ENCODE data around the gene TRNAU1AP. TPM values are rescaled to one million over a fixed set of nuclear protein-coding genes. Genes with fewer than 3 reads are reported as not detected.
A peak's percentile ranks its signal among the peaks of the same experiment; 100 is the strongest.

Gene TRNAU1AP
- 18.3 TPM for polyA plus RNA-seq (2013, experiment 1 of 2)
- 16.2 TPM for polyA plus RNA-seq (2013, experiment 2 of 2)

DNA sequence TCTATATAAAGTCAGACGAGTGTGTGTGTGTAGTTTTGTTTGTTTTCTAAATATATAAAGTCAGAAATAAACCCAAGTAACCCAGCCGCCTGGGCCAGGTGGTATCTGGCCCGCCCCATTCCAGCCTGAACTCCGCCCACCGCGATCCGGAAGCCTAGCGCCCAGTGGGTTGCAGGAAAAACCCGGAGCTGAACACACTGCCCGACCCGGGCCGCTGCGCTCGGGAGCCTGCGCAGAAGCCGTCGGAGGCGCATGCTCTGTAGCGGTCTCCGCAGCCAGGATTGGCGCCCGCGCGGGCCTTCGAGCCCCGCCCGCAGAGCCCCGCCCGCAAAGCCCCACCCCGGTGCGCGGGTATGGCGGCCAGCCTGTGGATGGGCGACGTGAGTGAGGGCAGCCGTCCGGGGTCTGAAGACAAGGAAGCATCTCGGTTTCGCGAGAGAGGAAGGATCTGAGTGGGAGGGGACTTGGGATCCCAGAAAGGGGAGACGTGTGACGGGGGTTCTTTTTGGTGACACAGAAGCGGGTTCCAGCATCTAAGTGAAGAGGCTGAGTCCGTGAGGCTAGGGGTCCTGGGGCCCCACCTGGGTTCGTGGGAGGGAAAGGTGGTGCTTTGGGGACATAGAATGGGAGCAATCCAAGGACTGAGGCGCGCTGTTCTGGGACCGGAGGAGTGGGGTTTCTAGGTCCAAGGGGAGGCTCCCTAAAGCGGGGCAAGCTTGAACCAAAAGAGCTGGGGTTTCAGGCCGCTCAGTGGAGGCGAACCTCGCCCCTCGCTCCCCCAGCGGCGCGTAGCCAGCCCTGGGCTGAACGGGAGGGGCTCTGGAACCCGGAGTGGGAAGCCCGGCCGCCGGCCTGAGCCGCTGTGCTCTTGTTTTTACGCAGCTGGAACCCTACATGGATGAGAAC, at the start of gene TRNAU1AP:
Gene TRNAU1AP (plus strand): TSS at position 328 of the 906 bp plus-strand sequence. CDS start 26 bp downstream, at position 354.
- peak within 1 kb of the TSS in 1 of 2 experiments; percentile 50 for H3K23ac ChIP-seq (ENCODE audit: low read length in 2 of 2)
- H2BK120ac ChIP-seq (ENCODE audit: low read depth, low read length), result peak within 1 kb of the TSS; percentile 73
- H3K4me2 ChIP-seq (ENCODE audit: low read length, poor library complexity, severe bottlenecking), result peak within 1 kb of the TSS; percentile 80
- H3K4me1 ChIP-seq (ENCODE audit: control insufficient read depth, insufficient read depth, low read depth, low read length), result peaks cover 5% of the 10 kb centered on the region
- peak within 1 kb of the TSS; percentile 75 for H4K91ac ChIP-seq (ENCODE audit: low read length)
- H3K79me1 ChIP-seq (replicated peaks; ENCODE audit: low read length, poor library complexity, severe bottlenecking), result peaks cover 2% of the 10 kb centered on the region
- peak within 1 kb of the TSS; percentile 37 to 85 for H3K4ac ChIP-seq (ENCODE audit: low read depth in 1 of 2, low read length in 2 of 2)
- peak within 1 kb of the TSS; percentile 82 for H4K8ac ChIP-seq (ENCODE audit: low read length)
- no peaks in the 10 kb centered on the region for H3K27me3 ChIP-seq (ENCODE audit: control insufficient read depth in 1 of 2, insufficient read depth in 1 of 2, low read length in 2 of 2)
- peaks cover 12 to 18% of the 10 kb centered on the region in 2 experiments for H3K36me3 ChIP-seq (ENCODE audit: control insufficient read depth in 1 of 2, insufficient read depth in 2 of 2, low read depth in 1 of 2, low read length in 2 of 2)
- peak within 1 kb of the TSS; percentile 31 for H2BK5ac ChIP-seq (ENCODE audit: low read depth, low read length, poor library complexity, severe bottlenecking)
- H2BK15ac ChIP-seq (ENCODE audit: low read depth, poor library complexity, severe bottlenecking), result peak within 1 kb of the TSS; percentile 83
- DNase-seq, result peak; percentile 95
- H3K18ac ChIP-seq (ENCODE audit: low read depth in 1 of 2, low read length in 2 of 2), result peak within 1 kb of the TSS; percentile 83 to 91
- H3K27ac ChIP-seq (ENCODE audit: low read length, poor library complexity, severe bottlenecking), result peak within 1 kb of the TSS; percentile 37
- H2AFZ ChIP-seq (ENCODE audit: low read depth, low read length), result peak within 1 kb of the TSS; percentile 86
- no peak within 1 kb of the TSS for H2AK5ac ChIP-seq (ENCODE audit: low read length, severe bottlenecking)
- WGBS, result under 1% methylated on average over 62 of the region's 63 CpGs
- peak within 1 kb of the TSS; percentile 76 to 100 for H3K4me3 ChIP-seq (ENCODE audit: insufficient read depth in 1 of 2, low read depth in 1 of 2, low read length in 2 of 2)
- H3K9ac ChIP-seq (ENCODE audit: low read length), result peak within 1 kb of the TSS; percentile 99
- H3K14ac ChIP-seq (ENCODE audit: low read length in 2 of 2), result peak within 1 kb of the TSS in 1 of 2 experiments; percentile 79
- no peaks in the 10 kb centered on the region for H3K9me3 ChIP-seq (ENCODE audit: control insufficient read depth, low read length)
- H2BK12ac ChIP-seq (ENCODE audit: low read length in 2 of 2), result peak within 1 kb of the TSS; percentile 15 to 54

- Histone ChIP-seq H3K23ac (ENCODE audit: low read length in 2 of 2) (no peak overlapping the region), H3K9me3 (ENCODE audit: control insufficient read depth, low read length) (no peaks in the 10 kb centered on the region), H2AFZ (ENCODE audit: low read depth, low read length) (no peak overlapping the region), H3K9ac (ENCODE audit: low read length) (no peak overlapping the region), H2BK5ac (ENCODE audit: low read depth, low read length, poor library complexity, severe bottlenecking) (no peak overlapping the region), H3K79me1 (replicated peaks; ENCODE audit: low read length, poor library complexity, severe bottlenecking) (peaks cover 3% of the 10 kb centered on the region), H3K4ac (ENCODE audit: low read depth in 1 of 2, low read length in 2 of 2) (no peak overlapping the region), H2BK15ac (ENCODE audit: low read depth, poor library complexity, severe bottlenecking) (no peak overlapping the region), H2BK12ac (ENCODE audit: low read length in 2 of 2) (no peak overlapping the region), H4K8ac (ENCODE audit: low read length) (no peak overlapping the region), H3K14ac (ENCODE audit: low read length in 2 of 2) (no peak overlapping the region), H3K27me3 (ENCODE audit: control insufficient read depth in 1 of 2, insufficient read depth in 1 of 2, low read length in 2 of 2) (no peaks in the 10 kb centered on the region), H3K36me3 (ENCODE audit: control insufficient read depth in 1 of 2, insufficient read depth in 2 of 2, low read depth in 1 of 2, low read length in 2 of 2) (peaks cover 12 to 20% of the 10 kb centered on the region in 2 experiments), H2BK120ac (ENCODE audit: low read depth, low read length) (no peak overlapping the region), H3K27ac (ENCODE audit: low read length, poor library complexity, severe bottlenecking) (no peak overlapping the region), H4K91ac (ENCODE audit: low read length) (no peak overlapping the region), H3K4me2 (ENCODE audit: low read length, poor library complexity, severe bottlenecking) (no peak overlapping the region), H2AK5ac (ENCODE audit: low read length, severe bottlenecking) (no peak overlapping the region), H3K4me3 (ENCODE audit: insufficient read depth in 1 of 2, low read depth in 1 of 2, low read length in 2 of 2) (no peak overlapping the region), H3K18ac (ENCODE audit: low read depth in 1 of 2, low read length in 2 of 2) (no peak overlapping the region), H3K4me1 (ENCODE audit: control insufficient read depth, insufficient read depth, low read depth, low read length) (peaks cover 4% of the 10 kb centered on the region)
- no peak for DNase-seq
- WGBS, result 93% methylated on average over 2 of the region's 3 CpGs
Observed at GRCh38 chr1:28503117-28503516, 49.8 kb upstream of the TRNAU1AP start.

DNA sequence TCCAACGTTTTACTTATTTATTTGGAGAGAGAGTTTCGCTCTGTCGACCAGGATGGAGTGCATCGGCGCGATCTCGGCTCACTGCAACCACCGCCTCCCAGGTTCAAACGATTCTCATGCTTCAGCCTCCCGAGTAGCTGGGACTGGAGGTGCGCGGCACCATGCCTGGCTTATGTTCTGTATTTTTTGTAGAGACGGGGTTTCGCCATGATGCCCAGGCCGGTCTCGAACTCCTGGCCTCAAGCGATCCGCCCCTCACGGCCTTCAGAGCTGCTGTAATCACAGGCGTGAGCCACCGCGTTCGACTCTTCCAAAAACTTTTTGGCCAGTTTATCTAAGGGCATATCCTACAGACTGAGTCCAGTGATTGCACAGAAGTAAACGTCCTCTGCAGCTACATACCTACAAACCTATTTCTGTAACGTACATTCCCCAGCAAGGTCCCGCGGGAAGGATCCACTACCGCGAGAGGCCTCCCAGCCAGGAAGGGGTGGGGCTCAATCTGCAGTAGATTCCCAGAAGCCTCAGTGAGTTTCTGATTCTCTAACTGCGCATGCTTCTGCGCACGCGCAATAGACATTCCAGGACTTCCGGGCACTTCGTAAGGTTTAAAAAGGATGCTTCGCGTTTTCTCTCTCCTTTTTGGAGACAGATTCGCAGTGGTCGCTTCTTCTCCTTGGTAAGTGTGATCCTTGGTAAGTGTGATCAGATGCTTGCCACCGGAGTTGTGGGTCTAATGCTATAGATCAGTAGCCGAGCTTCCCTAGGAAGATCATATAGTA, 47.3 kb upstream of the TRNAU1AP start, which contains the start of gene RCC1:
Gene RCC1 (plus strand): TSS at position 638 of the 782 bp plus-strand sequence. CDS start 23,824 bp downstream, outside the sequence.
- 8% methylated on average over 37 of the region's 41 CpGs for WGBS

More for the DNA sequence above, 47.3 kb upstream of the TRNAU1AP start, which contains the start of gene RCC1:
- H2BK120ac ChIP-seq (ENCODE audit: low read depth, low read length), result no peak within 1 kb of the TSS
- H3K4me3 ChIP-seq (ENCODE audit: insufficient read depth in 1 of 2, low read depth in 1 of 2, low read length in 2 of 2), result peak within 1 kb of the TSS; percentile 81 to 95
- H2BK12ac ChIP-seq (ENCODE audit: low read length in 2 of 2), result no peak within 1 kb of the TSS
- H4K8ac ChIP-seq (ENCODE audit: low read length), result peak within 1 kb of the TSS; percentile 93
- peak within 1 kb of the TSS; percentile 79 for H2AK5ac ChIP-seq (ENCODE audit: low read length, severe bottlenecking)
- H3K4ac ChIP-seq (ENCODE audit: low read depth in 1 of 2, low read length in 2 of 2), result peak within 1 kb of the TSS; percentile 79 to 96
- H2AFZ ChIP-seq (ENCODE audit: low read depth, low read length), result peak within 1 kb of the TSS; percentile 72
- H3K4me2 ChIP-seq (ENCODE audit: low read length, poor library complexity, severe bottlenecking), result peak within 1 kb of the TSS; percentile 67
- H3K18ac ChIP-seq (ENCODE audit: low read depth in 1 of 2, low read length in 2 of 2), result peak within 1 kb of the TSS; percentile 77 to 81
- peak within 1 kb of the TSS; percentile 77 for H2BK5ac ChIP-seq (ENCODE audit: low read depth, low read length, poor library complexity, severe bottlenecking)
- no peaks in the 10 kb centered on the region for H3K9me3 ChIP-seq (ENCODE audit: control insufficient read depth, low read length)
- peak within 1 kb of the TSS; percentile 94 for H3K27ac ChIP-seq (ENCODE audit: low read length, poor library complexity, severe bottlenecking)
- peaks cover 3% of the 10 kb centered on the region for H3K79me1 ChIP-seq (replicated peaks; ENCODE audit: low read length, poor library complexity, severe bottlenecking)
- no peak within 1 kb of the TSS for H3K23ac ChIP-seq (ENCODE audit: low read length in 2 of 2)
- peak; percentile 99 for DNase-seq
- peak within 1 kb of the TSS; percentile 94 for H3K9ac ChIP-seq (ENCODE audit: low read length)
- no peaks in the 10 kb centered on the region for H3K27me3 ChIP-seq (ENCODE audit: control insufficient read depth in 1 of 2, insufficient read depth in 1 of 2, low read length in 2 of 2)
- H3K36me3 ChIP-seq (ENCODE audit: control insufficient read depth in 1 of 2, insufficient read depth in 2 of 2, low read depth in 1 of 2, low read length in 2 of 2), result peaks cover 19 to 37% of the 10 kb centered on the region in 2 experiments
- H2BK15ac ChIP-seq (ENCODE audit: low read depth, poor library complexity, severe bottlenecking), result no peak within 1 kb of the TSS
- peaks cover 14% of the 10 kb centered on the region for H3K4me1 ChIP-seq (ENCODE audit: control insufficient read depth, insufficient read depth, low read depth, low read length)
- H4K91ac ChIP-seq (ENCODE audit: low read length), result peak within 1 kb of the TSS; percentile 78
- peak within 1 kb of the TSS in 1 of 2 experiments; percentile 85 for H3K14ac ChIP-seq (ENCODE audit: low read length in 2 of 2)

Measured in mesenchymal stem cell (in vitro differentiated cells and primary cell).